T-helper 9 cell (primary cell): ENCODE results near the gene AGBL4.
"Not testable (repeated sequence)": the region's sequence is repeated elsewhere in the genome, so short reads cannot be mapped to it uniquely, and the experiment has no call there.

ENCODE experiments used
- DNase-seq: peaks from one replicate; pipeline ENCODE4 v3.0.0-alpha.2; 2020

The AGBL4 gene

DNA sequence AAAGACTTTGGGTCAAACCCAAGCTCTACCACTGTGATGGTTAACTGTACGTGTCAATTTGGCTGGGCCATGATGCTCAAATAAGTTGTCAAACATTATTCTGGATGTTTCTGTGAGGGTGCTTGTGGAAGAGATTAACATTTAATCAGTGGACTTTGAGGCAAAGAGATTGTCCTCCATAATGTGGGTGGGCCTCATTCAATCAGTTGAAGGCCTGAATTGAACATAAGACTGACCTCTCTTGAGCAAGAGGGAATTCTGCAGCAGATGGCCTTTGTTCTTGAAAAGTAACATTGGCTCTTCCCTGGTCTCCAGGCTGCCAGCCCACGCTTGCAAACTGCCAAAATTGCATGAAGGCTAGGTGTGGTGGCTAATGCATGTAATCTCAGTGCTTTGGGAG lies 1457.3 kb downstream of the AGBL4 start:
- no peak for DNase-seq

DNA sequence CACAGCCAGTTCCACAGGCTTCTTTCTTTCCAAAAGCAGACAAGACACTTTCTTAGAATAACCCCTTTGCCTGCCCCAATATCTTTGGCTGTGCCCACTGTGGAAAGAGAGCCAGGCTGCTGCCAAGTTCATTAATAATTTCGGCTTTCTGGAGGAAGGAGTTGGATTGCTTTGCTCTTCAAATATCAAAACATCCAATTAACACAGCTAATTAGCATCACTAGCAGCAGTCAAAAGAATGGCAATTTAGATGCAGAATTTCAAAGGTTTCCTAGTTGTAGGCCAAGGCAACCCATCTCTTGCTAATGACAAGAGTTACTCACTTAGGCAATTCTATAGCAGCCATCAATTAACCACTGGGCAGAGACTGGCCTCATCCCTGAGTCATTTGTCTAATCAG lies 1460.7 kb downstream of the AGBL4 start:
- DNase-seq, result no peak

DNA sequence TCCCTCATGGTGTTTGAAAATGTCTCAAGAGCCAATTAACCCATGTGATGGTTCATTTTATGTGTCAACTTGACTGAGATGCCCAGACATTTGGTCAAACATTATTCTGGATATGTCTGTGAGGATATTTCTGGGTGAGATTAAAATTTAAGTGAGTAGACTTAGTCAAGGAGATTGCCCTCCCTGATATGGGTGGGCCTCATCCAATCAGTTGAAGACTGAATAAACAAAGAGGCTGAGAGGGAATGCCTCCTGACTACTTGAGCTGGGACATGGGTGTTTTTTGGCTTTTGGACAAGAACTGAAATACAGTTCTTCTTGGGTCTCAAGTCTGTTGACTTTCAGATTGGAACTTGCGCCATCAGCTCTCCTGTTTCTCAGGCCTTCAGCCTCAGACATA lies 1462.3 kb downstream of the AGBL4 start:
- no peak for DNase-seq

DNA sequence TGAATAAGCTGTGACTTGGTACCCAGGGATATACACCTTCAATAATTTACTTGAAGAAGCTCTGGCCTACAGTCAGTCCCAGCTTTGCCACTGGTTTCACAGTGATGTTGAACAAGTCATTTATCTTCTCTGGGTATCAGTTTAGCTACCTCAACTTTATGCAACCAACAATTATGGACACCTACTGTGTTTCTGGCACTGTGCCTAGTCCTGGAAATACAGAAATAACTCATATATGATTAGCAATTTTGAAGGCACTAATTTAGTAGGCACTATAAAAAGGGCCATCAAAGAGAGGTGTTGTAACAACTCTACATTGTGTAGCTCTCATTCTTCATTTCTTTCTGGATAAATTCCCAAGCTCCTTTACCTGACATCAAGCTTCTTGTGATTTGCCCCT lies 1463.2 kb downstream of the AGBL4 start:
- DNase-seq, result no peak

DNA sequence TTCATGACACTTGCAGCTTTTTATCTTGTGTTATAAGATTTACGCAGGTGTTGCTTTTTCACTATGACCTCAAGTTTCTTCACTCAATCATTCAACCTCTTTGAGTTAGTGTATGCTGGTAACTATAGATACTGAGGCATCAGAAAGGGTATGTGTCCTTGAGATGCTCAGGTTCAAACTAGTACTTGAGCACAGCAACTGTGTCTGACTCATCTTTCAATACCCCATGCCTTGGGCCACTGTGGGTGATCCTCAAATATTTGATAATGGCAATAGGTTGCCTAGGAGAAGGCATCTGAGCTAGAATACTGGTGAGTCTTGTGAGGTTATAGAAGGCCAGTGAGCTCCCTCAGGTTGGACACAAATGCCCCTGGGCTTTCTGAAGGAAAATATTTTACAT lies 1463.6 kb downstream of the AGBL4 start:
- DNase-seq, result no peak

DNA sequence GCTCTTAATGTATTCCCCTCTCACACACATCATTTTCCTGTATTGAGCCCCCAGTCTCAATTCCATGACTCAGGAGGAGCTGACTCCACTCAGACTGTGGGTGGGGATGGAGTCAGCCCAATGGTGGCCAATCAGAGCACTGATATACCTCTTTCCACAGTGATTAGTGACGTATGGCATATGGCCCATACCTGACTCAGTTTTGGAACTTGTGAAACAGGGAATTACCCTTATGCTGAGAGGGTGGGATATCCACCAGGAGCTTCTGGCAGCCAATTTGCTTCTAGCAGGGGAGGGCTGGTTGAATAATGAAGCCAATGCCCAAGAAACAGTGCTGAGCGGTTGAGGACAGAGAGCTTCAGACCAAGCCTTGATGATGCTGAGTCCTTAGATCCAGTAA lies 1465.4 kb downstream of the AGBL4 start:
- no peak for DNase-seq

DNA sequence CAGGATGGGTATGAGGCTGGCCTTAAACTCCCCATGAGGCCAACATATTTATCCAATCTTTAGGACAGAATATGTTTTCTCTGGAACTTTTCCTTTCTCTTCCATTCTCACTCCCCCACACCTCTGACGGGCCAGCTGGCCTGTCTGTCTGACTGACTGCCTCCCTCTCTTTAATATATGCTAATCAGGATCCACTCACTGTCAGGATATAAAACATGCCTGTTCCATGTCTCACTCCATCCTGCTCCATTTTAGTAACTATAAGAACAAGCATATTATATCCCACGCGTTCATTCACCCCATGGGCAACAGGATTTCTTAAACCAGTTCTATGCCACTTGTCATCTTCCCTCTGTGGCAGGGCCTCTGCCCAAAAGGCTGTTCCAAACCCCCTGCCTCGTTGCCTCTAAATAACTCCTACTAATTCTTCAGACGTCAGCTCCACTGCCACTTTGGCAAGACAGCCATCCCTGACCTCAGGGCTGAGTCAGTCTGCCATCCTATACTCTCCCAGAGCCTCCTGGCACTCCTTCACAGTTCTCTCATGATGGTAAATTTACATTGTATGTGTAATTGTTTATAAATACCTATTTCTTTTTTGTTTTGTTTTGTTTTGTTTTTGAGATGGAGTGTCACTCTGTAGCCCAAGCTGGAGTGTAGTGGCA lies 1467.4 kb downstream of the AGBL4 start:
- DNase-seq, result no peak

DNA sequence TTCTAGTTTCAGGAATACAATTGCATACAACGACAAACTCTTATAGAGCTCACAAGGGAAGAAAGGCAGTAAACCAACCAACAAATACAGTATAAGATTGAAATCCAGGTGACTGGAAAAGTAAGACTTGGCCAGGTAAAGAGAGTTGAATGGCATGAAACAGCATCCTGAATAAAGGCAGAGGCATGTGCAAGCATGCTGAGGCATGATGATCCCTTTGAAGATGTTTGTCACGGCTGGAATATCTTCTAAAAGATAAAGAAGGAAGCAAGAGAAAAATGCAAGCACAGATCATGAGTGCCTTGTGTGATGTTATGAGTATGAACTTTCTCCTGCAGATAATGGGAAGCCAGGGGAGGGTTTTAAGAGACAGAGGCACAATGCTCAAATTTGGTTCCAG lies 1468.5 kb downstream of the AGBL4 start:
- no peak for DNase-seq

DNA sequence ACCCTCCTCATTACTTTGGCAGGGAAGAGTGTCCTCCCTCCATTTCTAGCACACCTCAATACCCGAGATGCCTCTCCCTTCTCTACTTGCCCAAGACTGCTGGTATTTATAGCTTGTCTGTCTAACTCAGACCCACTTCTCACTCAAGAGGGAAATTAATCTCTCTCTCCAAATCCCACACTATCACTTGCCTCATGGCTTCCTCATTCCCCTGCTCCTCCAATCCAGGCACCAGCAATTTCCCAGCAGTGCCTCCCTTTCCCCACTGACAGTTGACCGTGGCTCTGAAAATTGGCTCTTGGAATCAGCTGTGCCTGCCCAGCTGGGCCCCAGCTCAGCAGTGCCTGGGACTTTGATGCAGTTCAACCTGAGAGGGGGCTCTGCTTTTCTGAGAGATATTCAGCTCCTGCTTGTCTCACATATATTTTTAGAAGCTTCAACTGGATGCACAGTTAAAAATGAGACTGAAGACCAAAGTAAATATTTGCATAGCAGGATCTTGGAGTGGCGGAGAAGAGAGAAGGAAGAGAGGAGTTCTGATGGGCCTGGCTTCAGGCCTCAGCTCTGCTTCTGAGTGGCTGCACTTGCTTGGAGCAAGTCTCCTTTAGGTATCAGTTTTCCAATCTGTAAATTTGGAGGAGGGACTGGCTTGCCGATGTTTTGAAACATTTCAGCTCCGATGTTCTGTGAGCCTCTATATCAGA lies 1470.7 kb downstream of the AGBL4 start:
- no peak for DNase-seq

DNA sequence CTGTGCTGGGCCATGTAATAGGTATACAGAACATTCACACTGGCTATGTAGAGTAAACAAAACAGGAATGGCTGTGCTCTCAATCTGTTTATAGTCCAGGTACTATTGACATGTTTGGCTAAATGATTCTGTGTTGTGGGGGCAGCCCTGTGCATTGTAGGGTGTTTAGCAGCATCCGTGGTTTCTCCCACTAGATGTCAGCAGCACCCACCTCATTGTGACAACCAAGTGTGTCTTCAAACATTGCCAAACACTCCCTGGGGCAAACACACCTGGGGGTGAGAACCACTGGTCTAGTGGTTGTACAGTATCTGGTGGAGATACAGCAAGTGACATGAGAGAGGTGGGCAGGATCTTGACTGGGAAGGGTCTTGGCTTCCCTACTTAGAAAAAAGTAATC lies 1471.3 kb downstream of the AGBL4 start:
- DNase-seq, result no peak

DNA sequence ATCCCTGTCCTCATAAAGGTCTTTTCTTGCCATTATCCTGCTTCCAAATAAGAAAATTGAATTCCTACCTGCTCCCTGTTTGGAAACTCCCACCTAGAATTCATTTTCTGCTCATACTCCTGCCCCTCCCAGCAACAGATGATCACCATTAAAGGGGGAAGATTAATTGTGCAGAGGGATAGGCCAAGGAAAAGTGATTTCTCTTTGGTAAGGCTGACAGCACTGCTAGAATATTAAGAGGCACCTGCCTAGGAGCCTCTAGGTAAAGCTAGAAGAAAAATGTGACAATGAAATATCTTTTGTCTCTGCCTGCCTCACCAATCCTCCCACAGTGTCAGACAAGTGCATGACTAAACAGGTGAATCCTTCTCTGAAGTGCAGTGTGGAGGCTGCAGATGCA lies 1474.8 kb downstream of the AGBL4 start:
- DNase-seq, result no peak

DNA sequence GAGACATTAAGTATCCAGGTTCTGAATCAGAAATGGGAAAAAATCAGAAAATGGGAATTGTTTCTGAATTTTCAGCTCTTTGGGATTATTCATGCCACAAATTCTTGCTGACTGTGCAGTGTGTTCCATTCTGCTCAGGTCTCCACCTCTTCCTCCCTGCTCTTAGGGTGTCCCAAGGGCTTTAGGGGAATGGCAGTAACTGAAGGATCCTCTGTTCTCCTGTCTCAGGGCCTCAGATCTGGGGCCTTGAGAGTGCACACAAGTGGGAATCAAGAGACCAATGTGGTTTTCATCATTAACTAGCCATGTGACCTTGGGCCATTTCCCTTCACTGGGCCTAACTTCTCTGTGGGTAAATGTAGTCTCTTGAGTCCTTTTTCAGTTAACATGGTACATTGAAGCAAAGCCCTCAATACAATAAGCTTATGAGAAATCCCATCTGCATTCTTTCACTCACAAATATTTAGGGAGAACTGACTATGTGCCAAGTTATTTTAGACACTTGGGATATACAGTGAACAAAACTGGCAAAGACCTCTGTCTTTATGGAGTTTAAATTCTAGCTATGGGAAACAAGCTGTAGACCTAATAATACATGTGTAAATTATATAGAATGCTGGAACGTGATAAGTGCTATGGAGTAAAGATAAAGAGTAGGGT lies 1476.1 kb downstream of the AGBL4 start:
- no peak for DNase-seq

DNA sequence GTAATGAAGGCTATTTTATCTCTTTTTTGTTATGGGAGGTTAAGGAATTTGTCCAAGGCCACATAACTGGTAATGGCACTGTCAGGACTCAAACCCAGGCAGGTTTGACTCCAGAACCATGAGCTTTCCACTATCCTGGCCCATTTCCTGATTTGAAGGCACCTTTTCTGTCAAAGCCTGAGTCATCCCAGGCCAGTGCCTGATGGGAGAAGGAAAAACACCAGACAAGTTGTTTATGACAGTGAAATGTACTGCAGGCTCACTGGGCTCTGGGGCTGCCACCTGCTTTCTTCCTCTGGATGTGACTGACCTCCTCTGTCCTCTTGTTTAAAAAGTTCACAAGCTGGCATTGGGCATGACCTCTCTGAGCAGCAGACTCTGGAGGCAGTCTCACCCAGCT lies 1479.9 kb downstream of the AGBL4 start:
- no peak for DNase-seq

DNA sequence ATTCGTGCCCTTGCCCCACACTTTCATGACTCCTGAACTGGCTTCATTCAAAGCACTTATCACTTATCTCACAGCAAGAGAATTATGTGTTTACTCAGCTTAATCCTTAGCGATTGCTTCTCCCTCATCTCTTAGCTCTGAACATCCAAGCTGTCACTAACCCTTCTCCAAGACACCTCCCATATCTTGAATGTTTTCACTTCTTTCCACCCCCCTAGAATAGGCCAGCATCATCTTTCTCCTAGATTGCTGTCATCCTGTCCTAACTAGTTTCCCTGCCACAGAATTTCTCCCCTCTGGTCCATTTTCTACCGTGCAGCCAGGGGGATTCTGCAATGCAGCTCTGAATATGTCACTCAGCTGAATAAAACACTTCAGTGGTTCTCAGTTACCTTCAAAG lies 1483.2 kb downstream of the AGBL4 start:
- no peak for DNase-seq

DNA sequence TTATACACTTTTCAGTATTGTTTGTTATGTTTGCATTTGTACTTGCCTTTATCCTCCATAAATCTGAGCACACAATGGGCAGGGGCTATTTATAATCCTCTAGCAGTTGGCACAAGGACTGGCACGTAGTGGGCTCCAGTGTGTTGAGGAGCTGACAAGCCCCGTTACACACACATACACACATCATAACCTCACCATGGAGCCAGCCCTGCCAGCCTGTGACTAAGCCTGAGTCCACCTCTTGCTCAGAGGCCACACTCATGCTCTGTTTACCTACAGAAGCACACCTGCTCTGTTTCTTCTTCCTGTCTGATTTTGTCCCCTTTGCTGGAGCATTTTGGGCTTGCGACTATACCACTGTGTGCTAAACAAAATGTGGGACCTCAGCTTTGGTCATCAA lies 1487.3 kb downstream of the AGBL4 start:
- no peak for DNase-seq

DNA sequence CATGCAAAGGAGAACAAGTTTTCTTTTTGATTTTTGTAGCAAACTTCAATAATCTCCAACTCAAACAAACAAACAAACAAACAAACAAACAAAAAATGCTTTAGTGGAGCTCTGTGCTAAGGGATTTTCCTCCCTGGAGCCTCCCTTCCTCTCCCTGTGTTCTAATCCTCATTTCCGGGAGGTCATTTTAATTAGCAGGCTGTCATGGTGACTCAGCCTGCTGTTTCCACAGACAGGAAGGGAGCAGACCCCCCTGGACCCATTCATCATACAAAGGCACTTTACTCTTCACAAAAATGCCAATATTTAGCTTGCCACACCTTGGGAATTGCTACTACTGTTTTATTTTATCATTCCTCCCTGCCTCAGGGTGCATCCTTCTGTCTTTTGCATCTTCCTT lies 1490.8 kb downstream of the AGBL4 start:
- DNase-seq, result no peak

DNA sequence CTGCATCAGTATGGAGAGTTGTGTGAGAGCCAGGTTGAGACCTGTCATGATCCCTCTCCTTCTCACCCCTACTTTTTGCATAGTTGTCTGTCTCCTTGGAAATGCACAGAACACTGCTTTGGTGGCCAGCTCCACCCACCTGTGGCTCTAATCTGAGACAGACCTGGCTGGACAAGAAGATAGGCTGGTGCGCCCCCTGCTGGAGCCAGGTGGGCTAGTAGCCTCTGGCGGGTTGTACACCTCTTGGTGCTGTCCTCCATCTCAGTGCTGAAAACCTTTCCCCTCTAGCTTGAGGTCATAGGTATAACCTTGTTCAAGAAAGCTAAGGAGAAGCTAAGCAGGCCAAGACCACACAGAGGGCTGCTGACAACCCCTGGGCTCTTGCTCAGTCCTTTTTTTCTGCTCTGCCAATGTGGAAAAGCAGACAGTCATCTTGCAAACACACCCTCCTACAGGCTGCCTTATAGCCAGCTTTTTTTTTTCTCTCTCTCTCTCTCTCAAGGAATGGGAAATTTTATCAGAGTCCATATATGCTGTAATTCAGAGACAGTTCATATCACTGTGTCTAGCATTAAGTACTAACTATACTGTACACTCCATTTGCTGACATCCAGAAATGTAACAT lies 1492.9 kb downstream of the AGBL4 start:
- no peak for DNase-seq

DNA sequence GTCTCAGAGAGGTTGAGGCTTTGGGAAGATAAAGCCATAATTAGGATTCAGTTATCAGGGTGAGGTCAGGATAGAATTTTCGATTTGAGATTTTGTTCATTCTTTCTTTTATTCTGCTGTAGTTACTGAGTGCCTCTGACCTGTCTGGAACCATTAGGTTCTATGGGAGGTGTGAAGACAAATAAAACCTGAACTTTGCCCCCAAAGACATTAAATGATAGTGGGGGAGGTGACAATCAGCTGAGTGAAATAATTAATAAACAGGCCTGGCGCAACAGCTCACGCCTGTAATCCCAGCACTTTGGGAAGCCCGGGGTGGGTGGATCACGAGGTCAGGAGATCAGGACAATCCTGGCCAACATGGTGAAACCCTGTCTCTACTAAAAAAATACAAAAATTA lies 1496.7 kb downstream of the AGBL4 start:
- no peak for DNase-seq

DNA sequence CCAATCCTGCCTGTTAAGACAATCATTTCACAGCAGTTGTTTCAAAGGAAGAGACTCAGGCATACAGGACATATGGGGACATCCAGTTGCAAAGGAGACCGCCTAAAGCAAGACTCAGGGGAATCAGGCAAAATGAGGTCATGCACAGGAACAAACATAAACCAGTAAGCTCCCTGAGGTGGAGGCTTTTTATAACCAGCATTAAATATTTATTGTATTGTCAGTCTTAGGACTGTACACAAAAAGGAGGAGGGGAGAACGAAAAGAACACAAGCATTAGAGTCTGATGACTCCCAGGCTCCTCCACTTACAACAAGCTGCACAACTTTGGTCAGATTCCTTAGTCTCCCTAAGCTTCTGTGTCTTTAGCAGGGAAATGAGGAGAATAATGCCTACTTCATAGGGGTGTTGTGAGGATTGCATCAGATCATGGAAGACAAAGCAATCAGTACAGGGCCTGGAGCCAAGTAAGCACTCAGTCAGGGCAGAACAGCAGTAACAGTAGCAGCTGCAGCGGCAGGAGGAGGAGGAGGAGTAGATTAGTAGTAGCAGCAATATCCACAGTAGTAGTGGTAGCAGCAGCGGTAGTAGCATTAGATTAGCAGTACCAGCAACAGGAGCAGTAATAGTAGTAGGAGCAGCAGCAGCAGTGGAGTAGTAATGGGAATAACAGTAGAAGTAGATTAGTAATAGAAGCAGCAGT lies 1497.6 kb downstream of the AGBL4 start:
- DNase-seq, result no peak

DNA sequence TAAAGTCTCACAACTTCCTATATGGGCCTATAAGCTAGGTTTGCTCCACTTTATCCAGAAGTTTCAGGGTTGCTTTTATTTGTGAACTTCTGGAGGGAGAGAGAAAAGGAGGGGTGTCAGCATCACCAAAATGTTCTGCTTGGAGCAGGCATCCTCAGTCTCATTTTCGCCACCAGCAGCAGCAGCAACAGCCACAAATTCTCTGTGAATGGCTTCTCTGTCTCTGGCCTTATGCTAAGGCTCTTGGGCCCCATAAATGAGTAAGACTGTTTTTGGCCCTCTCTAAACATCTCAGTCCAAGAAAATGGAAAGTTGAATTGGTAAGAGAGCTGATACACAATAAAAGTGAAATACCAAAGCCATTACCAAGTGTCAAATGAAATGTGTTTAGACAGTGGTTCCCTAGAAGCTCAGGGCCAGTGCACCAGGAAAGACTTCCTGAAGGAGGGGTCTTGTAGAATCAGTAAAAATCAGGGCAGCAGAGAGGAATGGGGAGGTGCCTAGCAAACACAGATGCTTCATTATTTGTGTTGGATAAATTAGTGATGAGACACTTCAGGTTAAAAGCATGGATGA lies 1498.8 kb downstream of the AGBL4 start:
- no peak for DNase-seq

DNA sequence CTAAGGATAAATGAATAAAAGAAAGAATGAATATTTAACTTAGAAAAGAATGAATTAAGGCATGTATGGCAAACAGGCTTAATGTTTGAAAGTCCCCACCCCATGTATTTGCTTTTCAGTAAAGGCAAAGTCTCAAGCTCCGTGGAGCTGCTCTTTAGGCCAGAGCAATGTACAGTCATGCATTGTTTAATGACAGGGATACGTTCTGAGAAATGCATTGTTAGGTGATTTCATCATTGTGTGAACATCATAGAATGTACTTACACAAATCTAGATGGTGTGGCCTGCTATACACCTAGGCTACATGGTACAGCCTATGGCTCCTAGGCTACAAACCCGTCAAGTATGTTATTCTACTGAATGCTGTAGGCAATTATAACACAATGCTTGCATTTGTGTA lies 1500.2 kb downstream of the AGBL4 start:
- DNase-seq, result no peak

DNA sequence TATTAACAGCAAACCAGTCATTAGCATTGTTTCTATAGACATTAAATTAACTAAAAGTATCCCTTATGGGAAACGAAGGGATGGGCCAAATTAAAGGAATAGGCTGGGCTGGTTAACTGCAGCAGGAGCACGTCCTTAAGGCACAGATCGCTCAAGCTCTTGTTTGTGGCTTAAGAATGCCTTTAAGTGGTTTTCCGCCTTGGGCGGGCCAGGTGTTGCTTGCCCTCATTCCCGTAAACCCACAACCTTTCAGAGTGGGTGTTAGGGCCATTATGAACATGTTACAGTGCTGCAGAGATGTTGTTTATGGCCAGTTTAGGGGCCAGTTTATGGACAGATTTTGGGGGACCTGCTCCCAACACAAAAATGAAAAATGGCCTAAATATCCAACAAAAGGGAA lies 1503.9 kb downstream of the AGBL4 start:
- DNase-seq, result not testable (repeated sequence)

DNA sequence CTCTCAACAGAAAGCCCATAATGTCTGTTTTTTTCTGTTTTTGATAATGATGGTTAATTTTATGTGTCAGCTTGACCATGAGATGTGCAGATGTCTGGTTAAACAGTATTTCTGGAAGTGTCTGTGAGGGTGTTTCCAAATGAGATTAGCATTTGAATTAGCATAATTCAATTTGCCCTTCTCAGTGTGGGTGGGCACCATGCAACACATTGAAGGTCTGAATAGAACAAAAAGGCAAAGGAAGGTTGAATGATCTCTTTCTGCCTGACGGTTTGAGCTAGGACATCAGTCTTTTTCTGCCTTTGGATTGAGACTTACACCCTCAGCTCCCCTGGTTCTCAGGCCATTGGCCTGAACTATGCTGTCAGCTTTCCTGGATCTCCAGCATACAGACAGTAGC lies 1516.9 kb downstream of the AGBL4 start:
- no peak for DNase-seq
